ENCODE results near the gene LOX. TPM values are rescaled to one million over a fixed set of nuclear protein-coding genes. Genes with fewer than 3 reads are reported as not detected.

The LOX gene
- total and polyA plus RNA-seq, 4 donors: 3.7 to 45.2 (median 17.1) TPM

- no peak for TF ChIP-seq CTCF (IDR thresholded peaks at IDR 0.05; ENCODE audit: control extremely low read depth, extremely low read depth)
- no peak overlapping the region for H3K4me3 ChIP-seq
- H3K27me3 ChIP-seq (ENCODE audit: control insufficient read depth in 3 of 3, insufficient read depth in 3 of 3, low read length in 2 of 3): no peaks in the 10 kb centered on the region
Observed at GRCh38 chr5:122050959-122051358, 27.1 kb downstream of the LOX start.

GRCh38 chr5:122040636-122041302, 37.3 kb downstream of the LOX start:
- H3K4me1 ChIP-seq (ENCODE audit: control insufficient read depth in 5 of 5, insufficient read depth in 5 of 5, low read length in 5 of 5): peaks cover 0 to 2% (median 0%) of the 10 kb centered on the region in 5 donors
- ATAC-seq (ENCODE audit: insufficient read depth, low FRiP score) (no peak), DNase-seq (no peak)
- no peak overlapping the region for H3K4me3 ChIP-seq
- H3K27me3 ChIP-seq (ENCODE audit: control insufficient read depth in 3 of 3, insufficient read depth in 3 of 3, low read length in 2 of 3): no peaks in the 10 kb centered on the region
- WGBS, 2 donors: 89 to 92% methylated on average over 3 of the region's 3 CpGs
- H3K9me3 ChIP-seq (ENCODE audit: control insufficient read depth in 4 of 4, insufficient read depth in 3 of 4, low read length in 3 of 4): no peaks in the 10 kb centered on the region
- no peak overlapping the region for H3K27ac ChIP-seq (ENCODE audit: low read depth in 1 of 2, low read length in 1 of 2)
- H3K36me3 ChIP-seq (ENCODE audit: control insufficient read depth in 4 of 4, insufficient read depth in 4 of 4, low read length in 4 of 4): no peaks in the 10 kb centered on the region
- TF ChIP-seq CTCF (IDR thresholded peaks at IDR 0.05; ENCODE audit: control extremely low read depth, extremely low read depth): no peak
- H3K9ac ChIP-seq (ENCODE audit: insufficient read depth in 1 of 2, low read length in 2 of 2): no peak overlapping the region

More at GRCh38 chr5:122050959-122051358, 27.1 kb downstream of the LOX start:
- Histone ChIP-seq H3K4me1 (ENCODE audit: control insufficient read depth in 5 of 5, insufficient read depth in 5 of 5, low read length in 5 of 5) (peaks cover 0 to 2% (median 0%) of the 10 kb centered on the region in 5 donors), H3K9me3 (ENCODE audit: control insufficient read depth in 4 of 4, insufficient read depth in 3 of 4, low read length in 3 of 4) (no peaks in the 10 kb centered on the region), H3K27ac (ENCODE audit: low read depth in 1 of 2, low read length in 1 of 2) (no peak overlapping the region), H3K36me3 (ENCODE audit: control insufficient read depth in 4 of 4, insufficient read depth in 4 of 4, low read length in 4 of 4) (no peaks in the 10 kb centered on the region), H3K9ac (ENCODE audit: insufficient read depth in 1 of 2, low read length in 2 of 2) (no peak overlapping the region)
- DNase-seq: no peak
- ATAC-seq (ENCODE audit: insufficient read depth, low FRiP score): no peak

GRCh38 chr5:122036326-122036725, 41.7 kb downstream of the LOX start:
- Histone ChIP-seq H3K4me1 (ENCODE audit: control insufficient read depth in 5 of 5, insufficient read depth in 5 of 5, low read length in 5 of 5) (peaks cover 0 to 2% (median 0%) of the 10 kb centered on the region in 5 donors), H3K9me3 (ENCODE audit: control insufficient read depth in 4 of 4, insufficient read depth in 3 of 4, low read length in 3 of 4) (no peaks in the 10 kb centered on the region), H3K27me3 (ENCODE audit: control insufficient read depth in 3 of 3, insufficient read depth in 3 of 3, low read length in 2 of 3) (no peaks in the 10 kb centered on the region), H3K4me3 (no peak overlapping the region), H3K27ac (ENCODE audit: low read depth in 1 of 2, low read length in 1 of 2) (no peak overlapping the region), H3K36me3 (ENCODE audit: control insufficient read depth in 4 of 4, insufficient read depth in 4 of 4, low read length in 4 of 4) (no peaks in the 10 kb centered on the region), H3K9ac (ENCODE audit: insufficient read depth in 1 of 2, low read length in 2 of 2) (no peak overlapping the region)
- DNase-seq: no peak
- TF ChIP-seq CTCF (IDR thresholded peaks at IDR 0.05; ENCODE audit: control extremely low read depth, extremely low read depth): no peak
- ATAC-seq (ENCODE audit: insufficient read depth, low FRiP score): no peak
- 71 to 75% methylated on average over 4 of the region's 4 CpGs for WGBS, 2 donors

- no peak for TF ChIP-seq CTCF (IDR thresholded peaks at IDR 0.05; ENCODE audit: control extremely low read depth, extremely low read depth)
- Histone ChIP-seq H3K27ac (ENCODE audit: low read depth in 1 of 2, low read length in 1 of 2) (no peak overlapping the region), H3K27me3 (ENCODE audit: control insufficient read depth in 3 of 3, insufficient read depth in 3 of 3, low read length in 2 of 3) (no peaks in the 10 kb centered on the region), H3K9ac (ENCODE audit: insufficient read depth in 1 of 2, low read length in 2 of 2) (no peak overlapping the region), H3K4me1 (ENCODE audit: control insufficient read depth in 5 of 5, insufficient read depth in 5 of 5, low read length in 5 of 5) (peaks cover 0 to 2% (median 0%) of the 10 kb centered on the region in 5 donors), H3K4me3 (no peak overlapping the region), H3K9me3 (ENCODE audit: control insufficient read depth in 4 of 4, insufficient read depth in 3 of 4, low read length in 3 of 4) (no peaks in the 10 kb centered on the region), H3K36me3 (ENCODE audit: control insufficient read depth in 4 of 4, insufficient read depth in 4 of 4, low read length in 4 of 4) (no peaks in the 10 kb centered on the region)
- no peak for ATAC-seq (ENCODE audit: insufficient read depth, low FRiP score)
- DNase-seq: no peak
- 63 to 83% methylated on average over 2 of the region's 2 CpGs for WGBS, 2 donors
Observed at GRCh38 chr5:122035913-122036312, 42.1 kb downstream of the LOX start.
